Endodermal cell (in vitro differentiated cells): Measurements from ENCODE around the gene CFAP97. TPM values are rescaled to one million over a fixed set of nuclear protein-coding genes. Genes with fewer than 3 reads are reported as not detected.

Experiments used
- DNase-seq: peaks from one replicate; pipeline ENCODE4 v3.0.0-alpha.2; 2017
- H3K27ac ChIP-seq: 2 replicates; pipeline ENCODE4 v1.5.1; 2013; ENCODE audit warnings: mild to moderate bottlenecking, low read depth, low read length, moderate library complexity
- H3K27me3 ChIP-seq: 2 replicates; pipeline ENCODE4 v1.6.1; 2013; ENCODE audit warnings: mild to moderate bottlenecking, low read length, moderate library complexity; ENCODE audit not compliant: insufficient read depth, control insufficient read depth, poor library complexity, severe bottlenecking
- H3K36me3 ChIP-seq: 2 replicates; pipeline ENCODE4 v1.7.0; 2013; ENCODE audit warnings: mild to moderate bottlenecking, low read length, moderate library complexity; ENCODE audit not compliant: control insufficient read depth, insufficient read depth
- H3K4me1 ChIP-seq: one replicate; pipeline ENCODE4 v1.7.0; 2013; ENCODE audit warnings: low read length; ENCODE audit not compliant: control insufficient read depth, insufficient read depth
- H3K4me3 ChIP-seq: 2 replicates; pipeline ENCODE4 v1.5.1; 2013; ENCODE audit warnings: mild to moderate bottlenecking, low read length, moderate library complexity
- H3K9ac ChIP-seq: 2 replicates; pipeline ENCODE4 v1.6.1; 2013; ENCODE audit warnings: mild to moderate bottlenecking, low read length, moderate library complexity; ENCODE audit not compliant: poor library complexity, severe bottlenecking; ENCODE audit errors: extremely low read depth
- H3K9me3 ChIP-seq: 2 replicates; pipeline ENCODE4 v1.6.1; 2013; ENCODE audit warnings: mild to moderate bottlenecking, low read length, moderate library complexity; ENCODE audit not compliant: control insufficient read depth
- H3K27ac Mint-ChIP-seq: 2 replicates; pipeline ENCODE4 v1.8.0; 2020; ENCODE audit warnings: mixed read lengths
- H3K27me3 Mint-ChIP-seq: 2 replicates; pipeline ENCODE4 v1.8.0; 2021; ENCODE audit warnings: mild to moderate bottlenecking, mixed read lengths; ENCODE audit not compliant: insufficient read depth
- H3K36me3 Mint-ChIP-seq: 2 replicates; pipeline ENCODE4 v1.8.0; 2020; ENCODE audit warnings: low read depth, mixed read lengths
- H3K4me1 Mint-ChIP-seq: 2 replicates; pipeline ENCODE4 v1.8.0; 2020; ENCODE audit warnings: mixed read lengths
- H3K4me3 Mint-ChIP-seq: 2 replicates; pipeline ENCODE4 v1.8.0; 2020; ENCODE audit warnings: mild to moderate bottlenecking, moderate library complexity, mixed read lengths
- H3K9me3 Mint-ChIP-seq: 2 replicates; pipeline ENCODE4 v1.8.0; 2020; ENCODE audit warnings: mild to moderate bottlenecking, mixed read lengths
- WGBS, 2 experiments: methylation state at CpG; one replicate each; pipeline versions ENCODE4 v1.1.5 to v1.1.7; 2013; ENCODE audit warnings: missing lambda C conversion rate in 2 of 2, mixed read lengths in 1 of 2; ENCODE audit not compliant: insufficient coverage in 1 of 2, insufficient read length in 1 of 2; 5-methylcytosine and 5-hydroxymethylcytosine counted together
- total RNA-seq, 2 donors: library from RNA; stranded (reverse); fragmentation: NEBNext Ultra II Directional in 1 of 2; extraction: Animal tissue kit (Norgen Biotek cat#: 25700) in 1 of 2; gene quantifications; 2 replicates in 1 of 2; 3 replicates in 1 of 2; pipeline ENCODE4 v1.2.1, GENCODE V29; 2021
- TF ChIP-seq, protein P1 (sequence below): fragments of 200-600 bp; sonication (generic); conservative IDR thresholded peaks from 2 replicates; pipeline ENCODE4 v1.5.0; 2021; ENCODE audit warnings: antibody characterized with exemption, mild to moderate bottlenecking

The CFAP97 gene
- total RNA-seq, 2 donors from 2014 or later = 33.8 to 41.6 TPM

- no peaks in the 10 kb centered on the region for H3K36me3 Mint-ChIP-seq
- no peak overlapping the region for H3K4me3 Mint-ChIP-seq
- H3K4me1 Mint-ChIP-seq = peaks cover 37% of the 10 kb centered on the region
- Histone ChIP-seq H3K27ac (no peak overlapping the region), H3K9ac (no peak overlapping the region), H3K4me3 (no peak overlapping the region), H3K27me3 (no peaks in the 10 kb centered on the region), H3K4me1 (peaks cover 4% of the 10 kb centered on the region), H3K9me3 (no peaks in the 10 kb centered on the region), H3K36me3 (peaks cover 4% of the 10 kb centered on the region)
- 83% methylated on average over 4 of the region's 4 CpGs; no CpG with 5 or more reads in 1 of the 2 experiments for WGBS, 2 experiments
- H3K27me3 Mint-ChIP-seq = peaks cover 1% of the 10 kb centered on the region
- no peaks in the 10 kb centered on the region for H3K9me3 Mint-ChIP-seq
- DNase-seq = no peak
- TF ChIP-seq, protein P1, sequence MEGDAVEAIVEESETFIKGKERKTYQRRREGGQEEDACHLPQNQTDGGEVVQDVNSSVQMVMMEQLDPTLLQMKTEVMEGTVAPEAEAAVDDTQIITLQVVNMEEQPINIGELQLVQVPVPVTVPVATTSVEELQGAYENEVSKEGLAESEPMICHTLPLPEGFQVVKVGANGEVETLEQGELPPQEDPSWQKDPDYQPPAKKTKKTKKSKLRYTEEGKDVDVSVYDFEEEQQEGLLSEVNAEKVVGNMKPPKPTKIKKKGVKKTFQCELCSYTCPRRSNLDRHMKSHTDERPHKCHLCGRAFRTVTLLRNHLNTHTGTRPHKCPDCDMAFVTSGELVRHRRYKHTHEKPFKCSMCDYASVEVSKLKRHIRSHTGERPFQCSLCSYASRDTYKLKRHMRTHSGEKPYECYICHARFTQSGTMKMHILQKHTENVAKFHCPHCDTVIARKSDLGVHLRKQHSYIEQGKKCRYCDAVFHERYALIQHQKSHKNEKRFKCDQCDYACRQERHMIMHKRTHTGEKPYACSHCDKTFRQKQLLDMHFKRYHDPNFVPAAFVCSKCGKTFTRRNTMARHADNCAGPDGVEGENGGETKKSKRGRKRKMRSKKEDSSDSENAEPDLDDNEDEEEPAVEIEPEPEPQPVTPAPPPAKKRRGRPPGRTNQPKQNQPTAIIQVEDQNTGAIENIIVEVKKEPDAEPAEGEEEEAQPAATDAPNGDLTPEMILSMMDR = no peak
- no peak overlapping the region for H3K27ac Mint-ChIP-seq
Observed at GRCh38 chr4:185213877-185214276, 10.1 kb upstream of the CFAP97 start.

- H3K9ac ChIP-seq = no peak overlapping the region
- Mint-ChIP-seq H3K27ac (no peak overlapping the region), H3K4me1 (peaks cover 39% of the 10 kb centered on the region), H3K36me3 (no peaks in the 10 kb centered on the region), H3K4me3 (no peak overlapping the region), H3K27me3 (peaks cover 13% of the 10 kb centered on the region), H3K9me3 (no peaks in the 10 kb centered on the region)
- H3K9me3 ChIP-seq = no peaks in the 10 kb centered on the region
- peaks cover 4% of the 10 kb centered on the region for H3K36me3 ChIP-seq
- no peak overlapping the region for H3K27ac ChIP-seq
- peaks cover 4% of the 10 kb centered on the region for H3K4me1 ChIP-seq
- no peaks in the 10 kb centered on the region for H3K27me3 ChIP-seq
- peak overlapping the region; percentile 27 for H3K4me3 ChIP-seq
- DNase-seq = no peak
- WGBS, 2 experiments = 96 to 100% methylated on average over 3 to 4 of the region's 4 CpGs
- TF ChIP-seq, protein P1 = no peak
Observed at GRCh38 chr4:185212581-185212980, 8.8 kb upstream of the CFAP97 start.

DNA sequence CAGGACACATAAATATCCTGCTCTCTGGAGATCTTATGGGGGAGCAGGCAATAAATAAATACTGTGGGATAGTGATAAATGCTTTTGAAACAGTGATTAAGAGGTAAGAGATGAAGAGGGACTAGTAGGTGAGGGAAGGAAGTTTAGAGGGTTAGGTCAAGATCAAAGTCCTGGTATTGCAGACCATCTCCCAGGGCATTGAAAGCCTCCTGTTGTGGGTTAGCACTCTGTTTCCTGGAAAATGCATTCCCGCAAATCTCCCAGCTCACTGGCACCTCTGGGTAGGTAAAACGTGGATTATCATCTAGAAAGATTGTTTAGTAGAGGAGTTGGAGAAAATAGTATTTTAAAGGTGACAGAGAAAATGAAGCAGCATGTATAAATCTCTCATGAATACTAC, 7.8 kb upstream of the CFAP97 start:
- DNase-seq = no peak
- H3K4me1 Mint-ChIP-seq = peaks cover 33% of the 10 kb centered on the region
- H3K27me3 Mint-ChIP-seq = peaks cover 20% of the 10 kb centered on the region
- no peaks in the 10 kb centered on the region for H3K9me3 ChIP-seq
- no peaks in the 10 kb centered on the region for H3K27me3 ChIP-seq
- peaks cover 4% of the 10 kb centered on the region for H3K4me1 ChIP-seq
- H3K9ac ChIP-seq = peak overlapping the region; percentile 55
- TF ChIP-seq, protein P1 = no peak
- peak overlapping the region; percentile 90 for H3K4me3 Mint-ChIP-seq
- H3K4me3 ChIP-seq = peak overlapping the region; percentile 86
- H3K27ac ChIP-seq = no peak overlapping the region
- WGBS, 2 experiments = 23 to 60% methylated on average over 1 to 2 of the region's 2 CpGs
- H3K36me3 Mint-ChIP-seq = no peaks in the 10 kb centered on the region
- peak overlapping the region; percentile 95 for H3K27ac Mint-ChIP-seq
- peaks cover 4% of the 10 kb centered on the region for H3K36me3 ChIP-seq
- H3K9me3 Mint-ChIP-seq = no peaks in the 10 kb centered on the region
